ENCODE data around the gene LRRFIP2. TPM values are rescaled to one million over a fixed set of nuclear protein-coding genes. Genes with fewer than 3 reads are reported as not detected.

LRRFIP2 gene
- total RNA-seq, 2 donors from 2014 or later = 32.6 to 34.6 TPM

DNA sequence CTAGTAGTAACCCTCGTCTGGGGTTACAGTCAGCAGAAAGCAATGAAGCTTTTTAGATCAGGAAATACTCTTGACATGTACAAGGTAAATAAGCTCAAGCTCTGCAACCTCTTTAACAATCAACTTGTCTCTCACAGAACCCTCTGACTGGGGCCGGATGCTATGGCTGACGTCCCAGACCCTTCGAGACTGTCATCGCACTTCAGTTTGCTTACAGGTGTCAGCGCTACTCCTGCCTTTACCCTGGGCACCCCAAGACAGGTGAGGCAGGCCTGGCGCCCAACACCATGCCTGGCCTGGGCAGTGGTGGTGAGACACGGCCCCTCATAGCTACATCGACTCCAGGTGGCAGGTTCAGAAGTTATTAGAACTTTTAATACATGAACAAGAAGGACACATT, 30.6 kb downstream of the LRRFIP2 start:
- Mint-ChIP-seq H3K9me3 (no peaks in the 10 kb centered on the region), H3K36me3 (ENCODE audit: low read depth) (peaks cover 30% of the 10 kb centered on the region), H3K27ac (no peak overlapping the region), H3K4me3 (no peak overlapping the region), H3K27me3 (ENCODE audit: insufficient read depth) (no peaks in the 10 kb centered on the region), H3K4me1 (no peaks in the 10 kb centered on the region)
- DNase-seq = no peak
- TF ChIP-seq, protein P1, sequence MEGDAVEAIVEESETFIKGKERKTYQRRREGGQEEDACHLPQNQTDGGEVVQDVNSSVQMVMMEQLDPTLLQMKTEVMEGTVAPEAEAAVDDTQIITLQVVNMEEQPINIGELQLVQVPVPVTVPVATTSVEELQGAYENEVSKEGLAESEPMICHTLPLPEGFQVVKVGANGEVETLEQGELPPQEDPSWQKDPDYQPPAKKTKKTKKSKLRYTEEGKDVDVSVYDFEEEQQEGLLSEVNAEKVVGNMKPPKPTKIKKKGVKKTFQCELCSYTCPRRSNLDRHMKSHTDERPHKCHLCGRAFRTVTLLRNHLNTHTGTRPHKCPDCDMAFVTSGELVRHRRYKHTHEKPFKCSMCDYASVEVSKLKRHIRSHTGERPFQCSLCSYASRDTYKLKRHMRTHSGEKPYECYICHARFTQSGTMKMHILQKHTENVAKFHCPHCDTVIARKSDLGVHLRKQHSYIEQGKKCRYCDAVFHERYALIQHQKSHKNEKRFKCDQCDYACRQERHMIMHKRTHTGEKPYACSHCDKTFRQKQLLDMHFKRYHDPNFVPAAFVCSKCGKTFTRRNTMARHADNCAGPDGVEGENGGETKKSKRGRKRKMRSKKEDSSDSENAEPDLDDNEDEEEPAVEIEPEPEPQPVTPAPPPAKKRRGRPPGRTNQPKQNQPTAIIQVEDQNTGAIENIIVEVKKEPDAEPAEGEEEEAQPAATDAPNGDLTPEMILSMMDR (conservative IDR thresholded peaks at IDR 0.05) = no peak
- H3K4me3 ChIP-seq (ENCODE audit: low read length) = no peak overlapping the region
- H3K4me1 ChIP-seq (ENCODE audit: control insufficient read depth, insufficient read depth, low read length) = no peaks in the 10 kb centered on the region
- no peaks in the 10 kb centered on the region for H3K9me3 ChIP-seq (ENCODE audit: control insufficient read depth, low read length)
- no peak overlapping the region for H3K27ac ChIP-seq (ENCODE audit: low read depth, low read length)
- peaks cover 38% of the 10 kb centered on the region for H3K36me3 ChIP-seq (ENCODE audit: control insufficient read depth, insufficient read depth, low read length)
- no peak overlapping the region for H3K9ac ChIP-seq (ENCODE audit: extremely low read depth, low read length, poor library complexity, severe bottlenecking)
- H3K27me3 ChIP-seq (ENCODE audit: control insufficient read depth, insufficient read depth, low read length, poor library complexity, severe bottlenecking) = no peaks in the 10 kb centered on the region
- WGBS, 2 experiments (ENCODE audit: insufficient coverage in 1 of 2, insufficient read length in 1 of 2) = 91 to 95% methylated on average over 4 to 9 of the region's 9 CpGs

DNA sequence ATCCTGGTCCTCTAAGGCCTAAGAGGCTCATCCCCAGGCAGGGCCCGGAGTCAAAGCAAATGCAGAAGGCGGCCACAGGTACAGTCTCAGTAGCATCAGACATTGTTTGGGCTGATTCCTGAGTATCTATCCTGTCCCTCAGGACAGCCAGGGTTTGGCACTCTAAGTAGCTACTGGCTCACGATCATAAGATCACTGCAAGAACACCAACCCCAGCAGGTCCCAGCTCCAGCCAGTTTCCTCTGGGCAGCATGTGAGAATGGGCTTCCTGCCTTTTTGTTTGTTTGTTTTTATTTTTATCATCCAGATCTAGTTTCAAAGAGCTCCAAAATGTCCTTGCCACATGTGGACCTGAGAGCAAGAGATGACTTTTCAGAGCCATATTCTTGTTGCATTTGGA, 32.7 kb downstream of the LRRFIP2 start:
- DNase-seq = no peak
- TF ChIP-seq, protein P1 (conservative IDR thresholded peaks at IDR 0.05) = no peak
- H3K4me1 Mint-ChIP-seq = no peaks in the 10 kb centered on the region
- peaks cover 24% of the 10 kb centered on the region for H3K36me3 ChIP-seq (ENCODE audit: control insufficient read depth, insufficient read depth, low read length)
- H3K9ac ChIP-seq (ENCODE audit: extremely low read depth, low read length, poor library complexity, severe bottlenecking) = no peak overlapping the region
- WGBS, 2 experiments (ENCODE audit: insufficient coverage in 1 of 2, insufficient read length in 1 of 2) = 88 to 90% methylated on average over 1 to 3 of the region's 3 CpGs
- no peaks in the 10 kb centered on the region for H3K9me3 Mint-ChIP-seq
- H3K36me3 Mint-ChIP-seq (ENCODE audit: low read depth) = peaks cover 17% of the 10 kb centered on the region
- H3K4me3 Mint-ChIP-seq = no peak overlapping the region
- no peak overlapping the region for H3K27ac Mint-ChIP-seq
- no peaks in the 10 kb centered on the region for H3K9me3 ChIP-seq (ENCODE audit: control insufficient read depth, low read length)
- H3K27ac ChIP-seq (ENCODE audit: low read depth, low read length) = no peak overlapping the region
- H3K4me3 ChIP-seq (ENCODE audit: low read length) = no peak overlapping the region
- H3K4me1 ChIP-seq (ENCODE audit: control insufficient read depth, insufficient read depth, low read length) = no peaks in the 10 kb centered on the region
- no peaks in the 10 kb centered on the region for H3K27me3 Mint-ChIP-seq (ENCODE audit: insufficient read depth)
- no peaks in the 10 kb centered on the region for H3K27me3 ChIP-seq (ENCODE audit: control insufficient read depth, insufficient read depth, low read length, poor library complexity, severe bottlenecking)

DNA sequence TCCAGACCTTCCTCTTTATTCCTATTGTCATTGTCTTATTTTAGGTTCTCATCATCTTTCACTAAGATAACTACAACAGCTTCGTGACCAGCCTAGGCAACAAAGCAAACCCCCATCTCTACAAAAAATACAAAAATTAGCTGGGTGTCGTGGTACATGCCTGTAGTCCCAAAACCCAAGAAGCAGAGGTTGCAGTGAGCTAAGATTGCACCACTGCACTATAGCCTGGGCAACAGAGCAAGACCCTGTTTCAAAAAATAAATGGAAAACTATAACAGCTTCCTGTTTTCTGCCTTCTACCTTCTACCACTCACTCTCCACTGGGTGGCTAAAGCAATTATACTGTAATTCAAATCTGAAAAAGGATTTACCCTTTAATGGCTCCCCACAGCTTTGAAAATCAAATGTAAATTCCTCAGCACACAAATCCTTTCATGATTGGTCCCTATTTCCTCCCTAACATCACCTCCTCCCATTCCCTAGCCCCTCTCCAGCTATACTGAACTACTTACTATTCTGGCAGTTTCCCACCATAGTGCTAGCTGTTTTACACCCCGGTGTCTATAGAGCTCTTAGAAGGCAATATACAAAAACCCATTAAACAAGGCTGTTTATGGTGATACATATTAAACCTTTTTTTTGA, 33.4 kb downstream of the LRRFIP2 start:
- DNase-seq = no peak
- no peak overlapping the region for H3K4me3 ChIP-seq (ENCODE audit: low read length)
- WGBS, 2 experiments (ENCODE audit: insufficient coverage in 1 of 2, insufficient read length in 1 of 2) = 94 to 100% methylated on average over 1 to 3 of the region's 3 CpGs
- Mint-ChIP-seq H3K4me1 (no peaks in the 10 kb centered on the region), H3K27me3 (ENCODE audit: insufficient read depth) (no peaks in the 10 kb centered on the region), H3K4me3 (no peak overlapping the region), H3K9me3 (no peaks in the 10 kb centered on the region), H3K36me3 (ENCODE audit: low read depth) (peaks cover 12% of the 10 kb centered on the region), H3K27ac (no peak overlapping the region)
- no peaks in the 10 kb centered on the region for H3K4me1 ChIP-seq (ENCODE audit: control insufficient read depth, insufficient read depth, low read length)
- no peak overlapping the region for H3K9ac ChIP-seq (ENCODE audit: extremely low read depth, low read length, poor library complexity, severe bottlenecking)
- no peaks in the 10 kb centered on the region for H3K9me3 ChIP-seq (ENCODE audit: control insufficient read depth, low read length)
- peaks cover 24% of the 10 kb centered on the region for H3K36me3 ChIP-seq (ENCODE audit: control insufficient read depth, insufficient read depth, low read length)
- H3K27ac ChIP-seq (ENCODE audit: low read depth, low read length) = no peak overlapping the region
- TF ChIP-seq, protein P1 (conservative IDR thresholded peaks at IDR 0.05) = no peak
- no peaks in the 10 kb centered on the region for H3K27me3 ChIP-seq (ENCODE audit: control insufficient read depth, insufficient read depth, low read length, poor library complexity, severe bottlenecking)

Measured in endodermal cell (in vitro differentiated cells).